ENCODE measurements around the gene WFIKKN2.

DNA sequence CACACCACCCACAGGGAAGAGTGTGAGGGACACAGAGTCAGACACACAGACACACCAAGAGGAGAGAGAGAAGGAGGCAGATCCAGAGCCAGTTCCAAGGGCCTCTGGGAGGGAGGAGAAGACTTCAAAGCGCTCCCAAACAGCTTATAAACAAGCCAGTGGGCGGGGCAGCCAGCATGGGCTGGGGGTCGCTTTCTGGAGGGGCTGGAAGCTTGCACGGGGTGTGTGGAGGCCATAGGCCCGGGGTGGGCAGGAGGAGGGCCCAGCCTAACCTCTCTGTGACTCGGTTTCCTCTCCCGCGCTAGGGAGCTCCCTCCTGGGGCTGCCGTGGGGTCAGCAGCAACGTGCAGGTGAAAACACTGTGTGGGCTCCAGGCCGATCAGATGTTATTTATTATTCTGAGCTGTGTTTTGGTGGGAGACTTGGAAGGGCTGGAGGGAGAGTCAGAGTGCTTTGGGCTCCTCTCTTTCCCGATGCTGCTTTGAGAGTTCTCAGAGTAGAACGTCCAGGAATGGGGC lies 2.5 kb upstream of the WFIKKN2 start:
- TF ChIP-seq, protein P1, sequence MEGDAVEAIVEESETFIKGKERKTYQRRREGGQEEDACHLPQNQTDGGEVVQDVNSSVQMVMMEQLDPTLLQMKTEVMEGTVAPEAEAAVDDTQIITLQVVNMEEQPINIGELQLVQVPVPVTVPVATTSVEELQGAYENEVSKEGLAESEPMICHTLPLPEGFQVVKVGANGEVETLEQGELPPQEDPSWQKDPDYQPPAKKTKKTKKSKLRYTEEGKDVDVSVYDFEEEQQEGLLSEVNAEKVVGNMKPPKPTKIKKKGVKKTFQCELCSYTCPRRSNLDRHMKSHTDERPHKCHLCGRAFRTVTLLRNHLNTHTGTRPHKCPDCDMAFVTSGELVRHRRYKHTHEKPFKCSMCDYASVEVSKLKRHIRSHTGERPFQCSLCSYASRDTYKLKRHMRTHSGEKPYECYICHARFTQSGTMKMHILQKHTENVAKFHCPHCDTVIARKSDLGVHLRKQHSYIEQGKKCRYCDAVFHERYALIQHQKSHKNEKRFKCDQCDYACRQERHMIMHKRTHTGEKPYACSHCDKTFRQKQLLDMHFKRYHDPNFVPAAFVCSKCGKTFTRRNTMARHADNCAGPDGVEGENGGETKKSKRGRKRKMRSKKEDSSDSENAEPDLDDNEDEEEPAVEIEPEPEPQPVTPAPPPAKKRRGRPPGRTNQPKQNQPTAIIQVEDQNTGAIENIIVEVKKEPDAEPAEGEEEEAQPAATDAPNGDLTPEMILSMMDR (IDR thresholded peaks at IDR 0.05) = no peak
- TF ChIP-seq POLR2A (IDR thresholded peaks at IDR 0.05) = no peak
